GM10266 (cell line): ENCODE data around the gene CES3.
"Not testable (repeated sequence)": the region's sequence is repeated elsewhere in the genome, so short reads cannot be mapped to it uniquely, and the experiment has no call there.

Experiments used
- DNase-seq: peaks from one replicate; pipeline ENCODE4 v3.0.0; 2012; ENCODE audit errors: extremely low spot score
- TF ChIP-seq, protein P1 (sequence below): IDR thresholded peaks from 2 replicates; pipeline ENCODE4 v1.5.1; 2012; ENCODE audit warnings: mild to moderate bottlenecking, low read depth; ENCODE audit not compliant: control insufficient read depth, insufficient read depth; ENCODE audit errors: missing control alignments

Gene CES3

GRCh38 chr16:66988197-66988788 is 27.2 kb downstream of the CES3 start, which contains the start of gene CES4A:
Gene CES4A (plus strand): TSS chr16:66988589. CDS start chr16:66988773, 184 bp downstream.
- TF ChIP-seq, protein P1, sequence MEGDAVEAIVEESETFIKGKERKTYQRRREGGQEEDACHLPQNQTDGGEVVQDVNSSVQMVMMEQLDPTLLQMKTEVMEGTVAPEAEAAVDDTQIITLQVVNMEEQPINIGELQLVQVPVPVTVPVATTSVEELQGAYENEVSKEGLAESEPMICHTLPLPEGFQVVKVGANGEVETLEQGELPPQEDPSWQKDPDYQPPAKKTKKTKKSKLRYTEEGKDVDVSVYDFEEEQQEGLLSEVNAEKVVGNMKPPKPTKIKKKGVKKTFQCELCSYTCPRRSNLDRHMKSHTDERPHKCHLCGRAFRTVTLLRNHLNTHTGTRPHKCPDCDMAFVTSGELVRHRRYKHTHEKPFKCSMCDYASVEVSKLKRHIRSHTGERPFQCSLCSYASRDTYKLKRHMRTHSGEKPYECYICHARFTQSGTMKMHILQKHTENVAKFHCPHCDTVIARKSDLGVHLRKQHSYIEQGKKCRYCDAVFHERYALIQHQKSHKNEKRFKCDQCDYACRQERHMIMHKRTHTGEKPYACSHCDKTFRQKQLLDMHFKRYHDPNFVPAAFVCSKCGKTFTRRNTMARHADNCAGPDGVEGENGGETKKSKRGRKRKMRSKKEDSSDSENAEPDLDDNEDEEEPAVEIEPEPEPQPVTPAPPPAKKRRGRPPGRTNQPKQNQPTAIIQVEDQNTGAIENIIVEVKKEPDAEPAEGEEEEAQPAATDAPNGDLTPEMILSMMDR = no peak
- no peak for DNase-seq

GRCh38 chr16:66991545-66992077 is 30.5 kb downstream of the CES3 start:
- TF ChIP-seq, protein P1 = no peak
- DNase-seq = no peak

DNA sequence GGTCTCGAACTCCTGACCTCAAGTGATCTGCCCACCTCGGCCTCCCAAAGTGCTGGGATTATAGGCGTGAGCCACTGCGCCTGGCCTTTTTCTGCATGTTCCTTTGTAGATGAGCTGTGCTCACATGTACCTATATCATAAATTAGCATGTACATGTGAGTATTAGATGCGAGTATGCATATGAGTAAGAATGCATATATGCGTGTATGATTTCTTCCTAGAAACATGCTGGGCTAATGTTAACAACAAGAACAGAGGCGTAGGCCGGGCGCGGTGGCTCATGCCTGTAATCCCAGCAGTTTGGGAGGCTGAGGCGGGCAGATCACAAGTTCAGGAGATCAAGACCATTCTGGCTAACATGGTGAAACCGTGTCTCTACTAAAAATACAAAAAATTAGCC is 32.5 kb downstream of the CES3 start:
- DNase-seq = not testable (repeated sequence)

GRCh38 chr16:66996324-66996982 is 35.4 kb downstream of the CES3 start:
- TF ChIP-seq, protein P1 = no peak
- DNase-seq = no peak

GRCh38 chr16:66996983-66997358 is 35.9 kb downstream of the CES3 start:
- TF ChIP-seq, protein P1 = no peak

GRCh38 chr16:67000384-67001351 is 39.6 kb downstream of the CES3 start:
- DNase-seq = peak; percentile 79
- TF ChIP-seq, protein P1 = no peak

More at GRCh38 chr16:66996983-66997358, 35.9 kb downstream of the CES3 start:
- DNase-seq = no peak

DNA sequence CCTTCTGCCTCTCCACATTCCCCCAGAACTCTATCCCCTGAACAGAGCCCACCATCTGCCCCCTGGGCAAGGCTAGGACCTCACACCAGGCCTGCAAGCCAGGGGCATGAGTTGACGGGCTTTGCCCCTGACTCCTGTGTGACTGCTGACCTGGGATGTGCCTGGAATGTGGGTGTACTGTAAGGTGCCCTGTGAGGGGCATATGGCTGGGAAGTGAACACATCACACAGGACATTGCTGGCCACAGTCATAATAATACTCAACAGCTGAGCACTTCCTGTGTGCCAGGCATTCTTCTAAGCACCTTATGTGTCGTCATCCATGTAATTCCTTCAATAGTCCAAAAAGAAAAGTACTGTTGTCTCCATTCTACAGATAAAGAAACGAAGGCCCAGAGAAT is 40.7 kb downstream of the CES3 start:
- TF ChIP-seq, protein P1 = no peak
- DNase-seq = no peak
